HFF-Myc (cell line): ENCODE data around the gene SERGEF.

Experiments used
- DNase-seq: peaks from one replicate; pipeline ENCODE4 v3.0.0-alpha.2; 2011; ENCODE audit warnings: low read depth; ENCODE audit errors: extremely low read depth
- H3K4me3 ChIP-seq: replicated peaks from 2 replicates; pipeline ENCODE4 v1.5.1; 2011; ENCODE audit warnings: low read depth, mild to moderate bottlenecking, control low read depth, low read length
- TF ChIP-seq, protein P1 (sequence below): IDR thresholded peaks from 2 replicates; pipeline ENCODE4 v1.5.1; 2012; ENCODE audit warnings: mild to moderate bottlenecking, low read depth, low read length, control low read depth; ENCODE audit errors: missing control alignments

The SERGEF gene

DNA sequence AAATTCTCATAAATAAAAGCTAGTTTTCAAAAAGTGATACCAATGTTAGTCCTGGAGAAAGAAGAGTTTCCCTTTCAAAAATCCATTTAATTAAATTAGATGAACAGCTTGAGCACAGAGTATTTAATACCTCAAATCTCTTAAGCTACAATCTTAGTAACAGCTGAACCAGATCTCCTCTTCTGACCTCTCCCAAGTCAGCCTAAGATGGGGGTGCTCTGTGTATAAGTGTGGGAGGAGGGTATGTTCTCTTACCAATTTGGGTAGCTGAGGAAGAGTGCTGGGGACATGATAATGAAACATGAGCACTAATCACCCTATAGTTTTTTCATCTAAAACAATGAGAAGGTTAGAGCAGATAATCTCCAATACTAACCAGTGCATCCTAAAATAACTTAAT, 23.6 kb upstream of the SERGEF start:
- H3K4me3 ChIP-seq: no peak overlapping the region
- DNase-seq: no peak
- TF ChIP-seq, protein P1, sequence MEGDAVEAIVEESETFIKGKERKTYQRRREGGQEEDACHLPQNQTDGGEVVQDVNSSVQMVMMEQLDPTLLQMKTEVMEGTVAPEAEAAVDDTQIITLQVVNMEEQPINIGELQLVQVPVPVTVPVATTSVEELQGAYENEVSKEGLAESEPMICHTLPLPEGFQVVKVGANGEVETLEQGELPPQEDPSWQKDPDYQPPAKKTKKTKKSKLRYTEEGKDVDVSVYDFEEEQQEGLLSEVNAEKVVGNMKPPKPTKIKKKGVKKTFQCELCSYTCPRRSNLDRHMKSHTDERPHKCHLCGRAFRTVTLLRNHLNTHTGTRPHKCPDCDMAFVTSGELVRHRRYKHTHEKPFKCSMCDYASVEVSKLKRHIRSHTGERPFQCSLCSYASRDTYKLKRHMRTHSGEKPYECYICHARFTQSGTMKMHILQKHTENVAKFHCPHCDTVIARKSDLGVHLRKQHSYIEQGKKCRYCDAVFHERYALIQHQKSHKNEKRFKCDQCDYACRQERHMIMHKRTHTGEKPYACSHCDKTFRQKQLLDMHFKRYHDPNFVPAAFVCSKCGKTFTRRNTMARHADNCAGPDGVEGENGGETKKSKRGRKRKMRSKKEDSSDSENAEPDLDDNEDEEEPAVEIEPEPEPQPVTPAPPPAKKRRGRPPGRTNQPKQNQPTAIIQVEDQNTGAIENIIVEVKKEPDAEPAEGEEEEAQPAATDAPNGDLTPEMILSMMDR: no peak

GRCh38 chr11:18027475-18027874, 14.6 kb upstream of the SERGEF start:
- H3K4me3 ChIP-seq: no peak overlapping the region
- DNase-seq: no peak
- TF ChIP-seq, protein P1: no peak

DNA sequence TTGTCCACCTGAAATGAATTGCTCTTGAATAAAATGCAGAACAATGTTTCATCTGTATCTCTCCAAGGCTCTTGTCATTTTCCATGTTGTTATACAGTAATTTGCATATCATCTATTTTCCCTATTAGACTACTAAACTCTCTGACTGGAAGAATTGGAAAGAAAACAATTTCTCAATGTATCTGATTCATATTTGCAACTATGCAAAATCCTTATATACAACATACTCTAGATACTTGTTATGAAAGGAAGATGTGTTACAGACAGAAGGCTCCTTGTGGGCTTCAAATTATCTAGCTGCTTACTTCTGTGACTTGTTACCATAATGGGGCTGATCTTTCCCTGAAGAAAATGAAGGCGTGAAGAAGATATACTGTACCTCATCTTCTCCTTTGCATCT, 9.6 kb upstream of the SERGEF start:
- TF ChIP-seq, protein P1: no peak
- DNase-seq: no peak
- no peak overlapping the region for H3K4me3 ChIP-seq

- no peak for DNase-seq
- no peak overlapping the region for H3K4me3 ChIP-seq
- TF ChIP-seq, protein P1: no peak
These were observed 6.8 kb upstream of the SERGEF start for GRCh38 chr11:18019650-18020049.

- DNase-seq: no peak
- TF ChIP-seq, protein P1: no peak
- H3K4me3 ChIP-seq: no peak overlapping the region
These were observed 3.9 kb upstream of the SERGEF start for GRCh38 chr11:18016789-18017188.

DNA sequence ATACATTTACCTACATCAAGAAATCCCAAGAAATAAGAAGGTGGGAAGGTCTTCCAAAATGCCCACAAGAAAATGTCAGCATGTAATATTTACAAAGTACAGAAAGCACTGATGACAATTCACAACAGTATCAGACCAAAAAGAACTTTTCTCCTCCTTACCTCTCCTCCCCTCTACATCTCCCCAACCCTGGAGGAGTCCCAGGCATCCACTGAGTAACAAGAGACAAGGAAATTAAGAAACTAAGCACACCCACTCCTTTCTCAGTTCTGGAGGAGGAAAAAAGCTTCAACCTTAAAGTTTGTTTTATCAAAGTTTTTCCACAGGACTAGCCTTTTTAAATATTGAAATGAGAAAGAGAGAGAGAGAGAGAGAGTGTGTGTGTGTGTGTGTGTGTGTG, 2.0 kb upstream of the SERGEF start:
- no peak overlapping the region for H3K4me3 ChIP-seq
- DNase-seq: no peak
- TF ChIP-seq, protein P1: no peak

DNA sequence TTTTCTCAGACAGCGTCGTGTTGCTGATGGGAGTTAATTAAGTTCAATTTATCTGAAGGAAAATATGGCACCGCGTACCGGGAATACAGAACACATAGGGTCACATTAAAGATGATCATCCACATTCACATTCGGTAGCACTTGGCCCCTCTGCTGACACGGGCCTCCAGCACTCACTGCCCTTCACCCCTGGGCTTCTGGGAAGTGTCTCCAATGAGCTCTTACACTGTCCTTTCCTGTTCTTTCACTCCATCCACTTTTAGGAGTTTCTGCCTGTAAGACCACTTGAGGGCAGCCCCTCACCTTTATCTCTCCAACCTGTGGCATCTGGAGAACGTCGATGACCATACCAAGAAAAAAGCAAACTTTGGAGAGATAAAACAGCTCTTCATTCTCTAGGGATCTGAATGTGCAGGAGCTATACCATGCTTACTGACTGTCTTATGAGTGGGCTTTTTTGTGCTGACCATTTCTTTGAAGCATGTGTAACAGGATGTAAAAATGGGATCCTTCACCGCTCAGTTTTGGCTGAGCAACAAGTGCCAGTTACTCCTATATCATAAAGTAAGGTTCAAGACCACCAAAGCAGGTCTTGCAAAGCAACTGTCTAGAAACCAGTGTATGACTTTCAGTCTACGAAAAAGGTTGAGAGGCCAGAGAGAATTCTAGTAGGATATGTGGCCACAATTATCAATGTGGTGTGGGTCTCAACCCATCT, 1.1 kb upstream of the SERGEF start:
- TF ChIP-seq, protein P1: no peak
- H3K4me3 ChIP-seq: peak overlapping the region; percentile 66
- DNase-seq: no peak
